Panc1 (cell line): ENCODE data around the gene CLBA1. TPM values are rescaled to one million over a fixed set of nuclear protein-coding genes. Genes with fewer than 3 reads are reported as not detected.

Source experiments
- ATAC-seq: fragments of 200-7000 bp; cut with Tn5 transposase; 2 replicates; pipeline ENCODE4 v1.9.1; 2020; ENCODE audit warnings: mild to moderate bottlenecking, moderate library complexity
- BruUV-seq: library from RNA; stranded (reverse); fragments of 400-500 nt; replicated peaks from 2 replicates; lab custom pipeline; 2021; lab: Mats Ljungman, UMichigan
- CTCF ChIA-PET: fragments of 300-600 bp; sonication (Branson Sonifier 250); formaldehyde crosslinking; loops from one replicate; lab custom pipeline; 2022; ENCODE audit warnings: antibody characterized with exemption; lab: Charles Lee
- POLR2A ChIA-PET: fragments of 300-600 bp; sonication (Branson Sonifier 250); formaldehyde crosslinking; loops from one replicate; lab custom pipeline; 2022; ENCODE audit warnings: antibody characterized with exemption; lab: Charles Lee
- DNase-seq: peaks from one replicate; pipeline ENCODE4 v3.0.0-alpha.2; 2010; ENCODE audit warnings: low read depth, low spot score
- H3K27ac ChIP-seq: 2 replicates; pipeline ENCODE4 v1.5.1; 2011; ENCODE audit warnings: mild to moderate bottlenecking, low read length, inconsistent platforms
- H3K27me3 ChIP-seq: fragments of 200-500 bp; sonication (Bioruptor generic); 2 replicates; pipeline ENCODE4 v1.6.0; 2014; ENCODE audit warnings: low read length, inconsistent platforms; ENCODE audit not compliant: control insufficient read depth, insufficient read depth
- H3K36me3 ChIP-seq: fragments of 200-500 bp; sonication (Bioruptor generic); 2 replicates; pipeline ENCODE4 v1.5.1; 2014; ENCODE audit warnings: inconsistent platforms, mild to moderate bottlenecking, low read length, moderate library complexity; ENCODE audit not compliant: control insufficient read depth, insufficient read depth
- H3K4me1 ChIP-seq: 2 replicates; pipeline ENCODE4 v1.5.1; 2011; ENCODE audit warnings: inconsistent platforms, mild to moderate bottlenecking, low read length, moderate library complexity; ENCODE audit not compliant: control insufficient read depth, insufficient read depth
- H3K4me3 ChIP-seq, 2 experiments: 2 replicates each; pipeline ENCODE4 v1.5.1; 2011 to 2012; ENCODE audit warnings: low read depth in 2 of 2, low read length in 2 of 2, mild to moderate bottlenecking in 2 of 2, inconsistent platforms in 1 of 2, moderate library complexity in 1 of 2
- H3K9me3 ChIP-seq: fragments of 200-500 bp; sonication (Bioruptor generic); 2 replicates; pipeline ENCODE4 v1.5.1; 2014; ENCODE audit warnings: low read depth, mild to moderate bottlenecking, inconsistent platforms, low read length, moderate library complexity; ENCODE audit not compliant: control insufficient read depth, insufficient read depth
- CTCF ChIP-seq: fragments of 450-650 bp; IDR thresholded peaks from 2 replicates; pipeline ENCODE4 v1.5.1; 2017; ENCODE audit warnings: mild to moderate bottlenecking
- POLR2AphosphoS5 ChIP-seq: IDR thresholded peaks from 2 replicates; pipeline ENCODE4 v1.6.1; 2012; ENCODE audit warnings: mild to moderate bottlenecking, low read depth, low read length, moderate library complexity
- REST ChIP-seq, 2 experiments: IDR thresholded peaks; 2 replicates each; pipeline ENCODE4 v1.6.1; 2011 to 2012; ENCODE audit warnings: low read depth in 2 of 2, control low read depth in 1 of 2, low read length in 1 of 2, mild to moderate bottlenecking in 1 of 2, moderate library complexity in 1 of 2; ENCODE audit not compliant: insufficient read depth in 1 of 2
- SIN3A ChIP-seq: IDR thresholded peaks from 2 replicates; pipeline ENCODE4 v1.6.1; 2012; ENCODE audit warnings: low read depth, mild to moderate bottlenecking, low read length, moderate library complexity, borderline replicate concordance; ENCODE audit not compliant: insufficient read depth
- TCF7L2 ChIP-seq: IDR thresholded peaks from 2 replicates; pipeline ENCODE4 v1.6.1; 2011; ENCODE audit warnings: mild to moderate bottlenecking, low read depth, low read length, inconsistent platforms
- in situ Hi-C: cut with HindIII; loops from 2 replicates; pipeline ENCODE4 v1.10.0; 2016; ENCODE audit warnings: low sequenced_read_pairs, low pct_unique_long_range_greater_than_20kb
- intact Hi-C: fragments of 100-400 bp; cut with micrococcal nuclease; formaldehyde crosslinking; loops from one replicate; pipeline ENCODE4 v1.10.0; 2022; ENCODE audit not compliant: unreplicated experiment
- total RNA-seq: library from RNA; stranded (reverse); gene quantifications from one replicate; pipeline ENCODE4 v1.2.1, GENCODE V29; 2021; ENCODE audit not compliant: unreplicated experiment

The CLBA1 gene
- total RNA-seq, 1 experiment from 2014 or later: 13.8 TPM

- H3K4me1 ChIP-seq: peaks cover 44% of the 10 kb centered on the region
- DNase-seq (no peak), ATAC-seq (no peak)
- in situ Hi-C loops (no loop called here), intact Hi-C loops (no loop called here)
- BruUV-seq: no TSS peak
- no peak overlapping the region for H3K4me3 ChIP-seq
- peaks cover 9% of the 10 kb centered on the region; the same call in 1 of the 2 replicates for H3K36me3 ChIP-seq
- no peaks in the 10 kb centered on the region for H3K9me3 ChIP-seq
- H3K27me3 ChIP-seq: no peaks in the 10 kb centered on the region
- TF ChIP-seq TCF7L2 (no peak), REST (IDR thresholded peaks at IDR 0.05; ENCODE audit: insufficient read depth in 1 of 2, low read depth in 2 of 2, low read length in 1 of 2) (no peak), SIN3A (no peak), POLR2AphosphoS5 (no peak), CTCF (no peak)
- CTCF ChIA-PET: no interaction called here
- POLR2A ChIA-PET: no interaction called here
- peak overlapping the region; percentile 61 for H3K27ac ChIP-seq
These were observed 25.9 kb downstream of the CLBA1 start for GRCh38 chr14:105011312-105011990.

GRCh38 chr14:105012171-105012985 is 26.8 kb downstream of the CLBA1 start:
- Histone ChIP-seq H3K27me3 (no peaks in the 10 kb centered on the region), H3K9me3 (no peaks in the 10 kb centered on the region), H3K27ac (peak overlapping the region; percentile 61), H3K4me1 (peaks cover 50% of the 10 kb centered on the region), H3K36me3 (peaks cover 9% of the 10 kb centered on the region; the same call in 1 of the 2 replicates), H3K4me3 (no peak overlapping the region)
- BruUV-seq: no TSS peak
- intact Hi-C loops (loop anchor here (2.0 kb wide), 1 partner anchor 32 kb away; no protein-coding TSS in a partner anchor), in situ Hi-C loops (no loop called here)
- ATAC-seq (peak; percentile 76), DNase-seq (no peak)
- ChIA-PET CTCF (interaction anchor here (0.6 to 1.3 kb wide), 4 partner anchors 25 to 1686 kb away, joined by 3 to 13 read pairs (median 4); no protein-coding TSS in a partner anchor), POLR2A (no interaction called here)
- TF ChIP-seq TCF7L2 (no peak), CTCF (peak; percentile 86), SIN3A (no peak), POLR2AphosphoS5 (0 out of 2 replicates have a peak, but pooled peaks have one; percentile 25), REST (IDR thresholded peaks at IDR 0.05; ENCODE audit: insufficient read depth in 1 of 2, low read depth in 2 of 2, low read length in 1 of 2) (no peak)
